Gastrocnemius medialis (tissue), 4 donors: ENCODE data around the gene SPAG4. TPM values are rescaled to one million over a fixed set of nuclear protein-coding genes. Genes with fewer than 3 reads are reported as not detected.
A peak's percentile ranks its signal among the peaks of the same experiment; 100 is the strongest.

Experiments
- ATAC-seq, 2 donors: fragments of 150-250 bp; one replicate each; pipeline ENCODE4 v1.9.1; 2016
- DNase-seq, 2 donors: peaks; one replicate each; pipeline ENCODE4 v3.0.0-alpha.2; 2019
- H3K27ac ChIP-seq, 4 donors: fragments of 200-600 bp; sonication (generic); 1 replicate in 1 of 4; 2 replicates in 3 of 4; pipeline ENCODE4 v1.5.1; 2016 to 2018; ENCODE audit warnings: mild to moderate bottlenecking in 2 of 4, moderate library complexity in 1 of 4
- H3K27me3 ChIP-seq, 3 donors: fragments of 200-600 bp; sonication (generic) in 2 of 3; 1 replicate in 1 of 3; 2 replicates in 2 of 3; pipeline versions ENCODE4 v1.5.1 to v1.6.0; 2016 to 2019; ENCODE audit warnings: mild to moderate bottlenecking in 1 of 3, moderate library complexity in 1 of 3
- H3K36me3 ChIP-seq, 2 donors: fragments of 200-600 bp; sonication (generic) in 1 of 2; one replicate each; pipeline ENCODE4 v1.5.1; 2017 to 2018
- H3K4me1 ChIP-seq, 2 donors: fragments of 200-600 bp; sonication (generic) in 1 of 2; one replicate each; pipeline ENCODE4 v1.5.1; 2016 to 2017; ENCODE audit warnings: mild to moderate bottlenecking in 2 of 2
- H3K4me3 ChIP-seq, 4 donors: fragments of 200-600 bp; sonication (generic) in 3 of 4; 1 replicate in 1 of 4; 2 replicates in 3 of 4; pipeline ENCODE4 v1.5.1; 2016 to 2019; ENCODE audit warnings: mild to moderate bottlenecking in 2 of 4
- H3K9me3 ChIP-seq, 3 donors: fragments of 200-600 bp; sonication (generic) in 2 of 3; 1 replicate in 1 of 3; 2 replicates in 2 of 3; pipeline ENCODE4 v1.5.1; 2016 to 2019
- POLR2A ChIP-seq, 2 donors: fragments of 450-650 bp; IDR thresholded peaks; one replicate each; pipeline ENCODE4 v1.6.1; 2017; ENCODE audit warnings: antibody characterized with exemption in 2 of 2, mild to moderate bottlenecking in 2 of 2, moderate library complexity in 2 of 2
- in situ Hi-C, 4 donors: fragments of 200-750 bp; cut with MboI; loops; one replicate each; pipeline versions ENCODE4 v1.15.0 to v1.8.0; 2017; ENCODE audit warnings: low sequenced_read_pairs in 4 of 4
- intact Hi-C: fragments of 100-400 bp; cut with DNase I; formaldehyde crosslinking; loops from one replicate; pipeline ENCODE4 v1.15.1; 2023; ENCODE audit warnings: low total_unique reads
- total RNA-seq, 4 donors: library from RNA; depleted of rRNA; stranded (reverse); fragments of >200 nt; gene quantifications; one replicate each; pipeline versions ENCODE4 v1.1.0 to v1.2.3, GENCODE V29; 2016
- TF ChIP-seq, protein P1 (sequence below), 5 experiments: fragments of 450-650 bp in 3 of 5; fragments of 200-600 bp in 2 of 5; sonication (generic) in 2 of 5; IDR thresholded peaks in 4 of 5; conservative IDR thresholded peaks in 1 of 5; 1 replicate in 4 of 5; 2 replicates in 1 of 5; pipeline ENCODE4 v1.5.1; 2016 to 2019; ENCODE audit warnings: antibody characterized with exemption in 5 of 5, mild to moderate bottlenecking in 3 of 5, moderate library complexity in 3 of 5

SPAG4 gene, protein sequence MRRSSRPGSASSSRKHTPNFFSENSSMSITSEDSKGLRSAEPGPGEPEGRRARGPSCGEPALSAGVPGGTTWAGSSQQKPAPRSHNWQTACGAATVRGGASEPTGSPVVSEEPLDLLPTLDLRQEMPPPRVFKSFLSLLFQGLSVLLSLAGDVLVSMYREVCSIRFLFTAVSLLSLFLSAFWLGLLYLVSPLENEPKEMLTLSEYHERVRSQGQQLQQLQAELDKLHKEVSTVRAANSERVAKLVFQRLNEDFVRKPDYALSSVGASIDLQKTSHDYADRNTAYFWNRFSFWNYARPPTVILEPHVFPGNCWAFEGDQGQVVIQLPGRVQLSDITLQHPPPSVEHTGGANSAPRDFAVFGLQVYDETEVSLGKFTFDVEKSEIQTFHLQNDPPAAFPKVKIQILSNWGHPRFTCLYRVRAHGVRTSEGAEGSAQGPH
- total RNA-seq = 1 to 10 TPM in 1 of 4 donors, under 1 TPM in 1, not detected in 2; 0.91 to 1.4 TPM

DNA sequence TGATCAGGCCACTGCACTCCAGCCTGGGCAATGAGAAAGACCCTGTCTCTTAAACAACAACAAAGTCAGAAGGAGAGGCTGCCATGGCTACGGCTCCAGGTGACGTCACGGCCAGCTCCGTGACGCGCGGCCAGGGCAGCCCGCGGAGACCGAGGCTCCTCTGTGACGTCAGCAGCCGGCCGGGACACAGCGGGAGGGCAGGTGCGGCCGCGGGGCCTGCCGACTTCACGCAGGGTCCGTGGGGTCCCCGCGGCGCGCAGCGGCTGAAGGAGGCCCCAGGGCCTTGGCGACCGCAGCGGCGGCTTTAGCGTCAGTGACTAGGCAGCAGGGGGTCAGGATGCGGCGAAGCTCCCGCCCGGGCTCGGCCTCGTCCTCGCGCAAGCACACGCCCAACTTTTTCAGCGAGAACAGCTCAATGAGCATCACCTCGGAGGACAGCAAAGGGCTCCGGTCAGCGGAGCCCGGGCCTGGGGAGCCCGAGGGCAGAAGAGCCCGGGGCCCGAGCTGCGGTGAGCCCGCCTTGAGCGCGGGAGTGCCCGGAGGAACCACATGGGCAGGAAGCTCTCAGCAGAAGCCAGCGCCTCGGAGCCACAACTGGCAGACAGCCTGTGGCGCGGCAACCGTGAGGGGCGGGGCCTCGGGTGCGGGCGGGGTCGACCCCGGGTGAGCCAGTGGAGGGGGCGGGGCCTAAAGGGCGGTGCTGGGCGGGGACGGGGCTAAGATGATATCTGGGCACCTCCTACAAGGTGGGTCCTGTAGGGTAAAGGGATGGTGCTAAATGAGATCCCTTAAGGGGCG lies at the start of gene SPAG4:
Gene SPAG4 (plus strand): TSS at position 163 of the 798 bp plus-strand sequence. CDS start 175 bp downstream, at position 338.
- H3K9me3 ChIP-seq = no peaks in the 10 kb centered on the region
- TF ChIP-seq, protein P1, sequence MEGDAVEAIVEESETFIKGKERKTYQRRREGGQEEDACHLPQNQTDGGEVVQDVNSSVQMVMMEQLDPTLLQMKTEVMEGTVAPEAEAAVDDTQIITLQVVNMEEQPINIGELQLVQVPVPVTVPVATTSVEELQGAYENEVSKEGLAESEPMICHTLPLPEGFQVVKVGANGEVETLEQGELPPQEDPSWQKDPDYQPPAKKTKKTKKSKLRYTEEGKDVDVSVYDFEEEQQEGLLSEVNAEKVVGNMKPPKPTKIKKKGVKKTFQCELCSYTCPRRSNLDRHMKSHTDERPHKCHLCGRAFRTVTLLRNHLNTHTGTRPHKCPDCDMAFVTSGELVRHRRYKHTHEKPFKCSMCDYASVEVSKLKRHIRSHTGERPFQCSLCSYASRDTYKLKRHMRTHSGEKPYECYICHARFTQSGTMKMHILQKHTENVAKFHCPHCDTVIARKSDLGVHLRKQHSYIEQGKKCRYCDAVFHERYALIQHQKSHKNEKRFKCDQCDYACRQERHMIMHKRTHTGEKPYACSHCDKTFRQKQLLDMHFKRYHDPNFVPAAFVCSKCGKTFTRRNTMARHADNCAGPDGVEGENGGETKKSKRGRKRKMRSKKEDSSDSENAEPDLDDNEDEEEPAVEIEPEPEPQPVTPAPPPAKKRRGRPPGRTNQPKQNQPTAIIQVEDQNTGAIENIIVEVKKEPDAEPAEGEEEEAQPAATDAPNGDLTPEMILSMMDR (IDR thresholded peaks at IDR 0.05 in 4 of 5, conservative IDR thresholded peaks at IDR 0.05 in 1 of 5) = no peak
- peak; percentile 57 to 65 for TF ChIP-seq POLR2A (IDR thresholded peaks at IDR 0.05)
- DNase-seq (peak; percentile 97 to 99), ATAC-seq (peak; percentile 2 to 88)
- H3K4me3 ChIP-seq = peak within 1 kb of the TSS; percentile 65 to 71 (median 71)
- in situ Hi-C loops (no loop called here), intact Hi-C loops (loop anchor here (2.0 to 10.0 kb wide), 2 partner anchors 75 to 151 kb away; no protein-coding TSS in a partner anchor)
- H3K4me1 ChIP-seq = peaks cover 18 to 32% of the 10 kb centered on the region in 2 donors
- H3K27ac ChIP-seq = peak within 1 kb of the TSS; percentile 76 to 86 (median 84)
- H3K36me3 ChIP-seq = no peaks in the 10 kb centered on the region
- no peaks in the 10 kb centered on the region for H3K27me3 ChIP-seq

DNA sequence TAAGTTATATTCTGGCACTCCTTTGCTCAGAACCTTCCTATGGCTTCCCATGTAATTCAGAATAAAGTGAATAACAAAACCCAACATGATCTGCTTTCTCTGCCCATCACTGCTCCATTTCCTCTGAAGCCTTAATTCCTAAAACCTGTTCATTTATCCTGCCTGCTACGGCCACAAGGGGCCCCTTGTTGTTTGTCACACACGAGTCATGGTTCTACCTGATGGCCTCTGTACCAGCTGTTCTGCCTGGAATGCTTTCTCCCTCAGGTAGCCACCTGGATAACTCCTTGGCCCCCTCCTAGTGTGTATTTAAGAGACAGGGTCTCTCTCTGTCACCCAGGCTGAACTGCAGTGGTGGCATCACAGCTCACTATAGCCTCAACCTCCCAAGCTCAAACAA lies 47.0 kb upstream of the SPAG4 start:
- DNase-seq = no peak
- no peaks in the 10 kb centered on the region for H3K36me3 ChIP-seq
- H3K27ac ChIP-seq = no peak overlapping the region
- H3K27me3 ChIP-seq = no peaks in the 10 kb centered on the region
- no peak for TF ChIP-seq POLR2A (IDR thresholded peaks at IDR 0.05)
- TF ChIP-seq, protein P1 (IDR thresholded peaks at IDR 0.05 in 4 of 5, conservative IDR thresholded peaks at IDR 0.05 in 1 of 5) = no peak
- H3K9me3 ChIP-seq = no peaks in the 10 kb centered on the region
- no peaks in the 10 kb centered on the region for H3K4me1 ChIP-seq
- ATAC-seq = no peak
- intact Hi-C loops (no loop called here), in situ Hi-C loops (no loop called here)
- H3K4me3 ChIP-seq = no peak overlapping the region

DNA sequence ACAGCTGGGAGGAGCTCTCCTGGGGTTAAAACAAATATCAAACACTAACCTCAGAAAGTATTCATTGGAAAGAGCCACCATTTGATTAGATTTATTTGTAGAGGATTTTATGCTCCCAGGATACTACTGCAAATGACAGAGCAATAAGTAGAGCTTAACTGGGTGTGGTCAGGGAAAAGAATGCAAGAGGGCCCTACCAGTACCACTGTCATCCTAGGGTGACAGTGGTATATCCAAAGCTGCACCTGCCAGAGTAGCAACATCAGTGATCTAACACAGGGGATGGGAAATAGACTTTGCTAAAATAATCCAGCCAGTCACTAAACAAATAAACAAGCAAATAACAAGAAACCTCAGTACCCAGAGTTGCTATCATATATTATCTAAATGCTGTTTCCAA lies 44.1 kb upstream of the SPAG4 start:
- Histone ChIP-seq H3K4me1 (no peaks in the 10 kb centered on the region), H3K27me3 (no peaks in the 10 kb centered on the region), H3K4me3 (no peak overlapping the region), H3K27ac (no peak overlapping the region), H3K9me3 (no peaks in the 10 kb centered on the region), H3K36me3 (no peaks in the 10 kb centered on the region)
- no peak for ATAC-seq
- in situ Hi-C loops = no loop called here
- TF ChIP-seq, protein P1 (IDR thresholded peaks at IDR 0.05 in 4 of 5, conservative IDR thresholded peaks at IDR 0.05 in 1 of 5) = no peak
- TF ChIP-seq POLR2A (IDR thresholded peaks at IDR 0.05) = no peak
- DNase-seq = no peak
- intact Hi-C loops = no loop called here

DNA sequence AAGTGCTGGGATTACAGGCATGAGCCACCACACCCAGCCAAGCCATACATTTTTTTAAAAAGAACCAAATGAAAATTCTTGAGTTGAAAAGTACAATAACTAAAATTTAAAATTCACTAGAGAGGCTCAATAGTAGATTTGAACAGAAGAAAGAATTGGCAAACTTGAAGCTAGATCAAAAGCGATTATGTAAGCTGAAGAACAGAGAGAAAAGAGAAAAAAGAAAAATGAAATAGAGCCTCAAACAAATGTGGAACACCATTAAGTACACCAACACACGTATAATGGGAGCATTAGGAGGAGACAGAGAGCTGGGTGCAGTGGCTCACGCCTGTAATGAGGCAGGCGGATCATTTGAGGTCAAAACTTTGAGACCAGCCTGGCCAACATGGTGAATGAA lies 42.8 kb upstream of the SPAG4 start:
- DNase-seq (no peak), ATAC-seq (no peak)
- in situ Hi-C loops = no loop called here
- TF ChIP-seq, protein P1 (IDR thresholded peaks at IDR 0.05 in 4 of 5, conservative IDR thresholded peaks at IDR 0.05 in 1 of 5) = no peak
- no peak for TF ChIP-seq POLR2A (IDR thresholded peaks at IDR 0.05)
- no peaks in the 10 kb centered on the region for H3K36me3 ChIP-seq
- intact Hi-C loops = no loop called here
- H3K4me1 ChIP-seq = no peaks in the 10 kb centered on the region
- H3K4me3 ChIP-seq = no peak overlapping the region
- H3K27me3 ChIP-seq = no peaks in the 10 kb centered on the region
- no peak overlapping the region for H3K27ac ChIP-seq
- no peaks in the 10 kb centered on the region for H3K9me3 ChIP-seq
